Inferior parietal cortex (tissue), 1 donor: ENCODE data around the gene C6orf52.
A peak's percentile ranks its signal among the peaks of the same experiment; 100 is the strongest.
"Not testable (repeated sequence)": the region's sequence is repeated elsewhere in the genome, so short reads cannot be mapped to it uniquely, and the experiment has no call there.

Experiments
- DNase-seq: peaks from one replicate; pipeline ENCODE4 v3.0.0-alpha.2; 2016; ENCODE audit errors: extremely low spot score

The C6orf52 gene

GRCh38 chr6:10694302-10695085, at the start of gene C6orf52, which contains the start of gene PAK1IP1:
TSS of gene C6orf52 (minus strand) at chr6:10694616. CDS start at chr6:10687550, 7,066 bp downstream.
TSS of gene PAK1IP1 (plus strand) at chr6:10694972. CDS start at chr6:10694986, 14 bp downstream.
- DNase-seq, result peak; percentile 97

- DNase-seq, result no peak
Observed at GRCh38 chr6:10743515-10743914, 49.1 kb upstream of the C6orf52 start.

GRCh38 chr6:10742251-10742650, 47.8 kb upstream of the C6orf52 start:
- DNase-seq, result no peak

GRCh38 chr6:10741643-10742042, 47.2 kb upstream of the C6orf52 start:
- DNase-seq, result not testable (repeated sequence)

- no peak for DNase-seq
Observed at GRCh38 chr6:10740061-10740460, 45.6 kb upstream of the C6orf52 start.

- no peak for DNase-seq
Observed at GRCh38 chr6:10736731-10737130, 42.3 kb upstream of the C6orf52 start.

- DNase-seq, result no peak
Observed at GRCh38 chr6:10733863-10734262, 39.4 kb upstream of the C6orf52 start.

GRCh38 chr6:10733151-10733715, 38.8 kb upstream of the C6orf52 start:
- DNase-seq, result no peak

- DNase-seq, result no peak
Observed at GRCh38 chr6:10730254-10730653, 35.8 kb upstream of the C6orf52 start.

- DNase-seq, result no peak
Observed at GRCh38 chr6:10725716-10726115, 31.3 kb upstream of the C6orf52 start.

GRCh38 chr6:10725044-10725443, 30.6 kb upstream of the C6orf52 start:
- no peak for DNase-seq

GRCh38 chr6:10723567-10723881, 29.1 kb upstream of the C6orf52 start:
- no peak for DNase-seq

- DNase-seq, result peak; percentile 93
Observed at GRCh38 chr6:10722820-10723566, 28.6 kb upstream of the C6orf52 start, which contains the start of gene TMEM14C. TSS of gene TMEM14C (plus strand) at chr6:10723070. CDS start at chr6:10724614, 1,544 bp downstream.

GRCh38 chr6:10722570-10722819, 28.1 kb upstream of the C6orf52 start:
- no peak for DNase-seq

GRCh38 chr6:10721850-10722569, 27.6 kb upstream of the C6orf52 start:
- no peak for DNase-seq

- DNase-seq, result not testable (repeated sequence)
Observed at GRCh38 chr6:10720960-10721849, 26.8 kb upstream of the C6orf52 start.

- DNase-seq, result no peak
Observed at GRCh38 chr6:10720265-10720959, 26.0 kb upstream of the C6orf52 start.

- DNase-seq, result no peak
Observed at GRCh38 chr6:10719964-10720264, 25.5 kb upstream of the C6orf52 start.

- DNase-seq, result no peak
Observed at GRCh38 chr6:10719296-10719963, 25.0 kb upstream of the C6orf52 start.

- no peak for DNase-seq
Observed at GRCh38 chr6:10713962-10714361, 19.5 kb upstream of the C6orf52 start.
